ENCODE measurements around the gene EXT2.

Gene EXT2

DNA sequence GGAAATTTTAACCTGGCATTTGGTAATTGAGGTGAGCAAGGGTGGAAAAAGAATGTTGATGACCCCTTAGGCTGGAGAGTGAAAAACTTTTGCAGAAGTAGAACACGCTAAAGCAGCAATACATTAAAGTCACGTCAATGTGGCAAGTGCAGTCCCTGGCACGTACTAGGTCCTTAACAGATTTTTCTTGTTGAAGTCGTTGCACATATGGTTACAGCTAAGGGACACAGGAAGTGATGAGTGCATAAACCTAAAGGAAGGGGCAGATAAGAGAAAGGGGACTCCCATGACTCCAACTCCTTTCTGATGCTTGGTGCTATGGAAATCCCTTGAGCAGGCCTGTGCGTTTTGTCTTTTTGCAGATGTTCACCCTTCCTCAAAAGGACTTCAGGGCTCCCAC is 28.2 kb upstream of the EXT2 start:
- peaks cover 4% of the 10 kb centered on the region for H3K4me1 ChIP-seq (ENCODE audit: control insufficient read depth, insufficient read depth, low read length)
- peaks cover 17% of the 10 kb centered on the region for H3K27me3 ChIP-seq (ENCODE audit: control insufficient read depth, insufficient read depth, low read length)
- no peaks in the 10 kb centered on the region for H3K9me3 ChIP-seq (ENCODE audit: control insufficient read depth, insufficient read depth, low read length)
- H3K9ac ChIP-seq (ENCODE audit: low read depth, low read length), result no peak overlapping the region
- H3K36me3 ChIP-seq (ENCODE audit: control insufficient read depth, insufficient read depth, low read length), result no peaks in the 10 kb centered on the region
- no peak overlapping the region for H3K4me3 ChIP-seq (ENCODE audit: low read depth, low read length)

DNA sequence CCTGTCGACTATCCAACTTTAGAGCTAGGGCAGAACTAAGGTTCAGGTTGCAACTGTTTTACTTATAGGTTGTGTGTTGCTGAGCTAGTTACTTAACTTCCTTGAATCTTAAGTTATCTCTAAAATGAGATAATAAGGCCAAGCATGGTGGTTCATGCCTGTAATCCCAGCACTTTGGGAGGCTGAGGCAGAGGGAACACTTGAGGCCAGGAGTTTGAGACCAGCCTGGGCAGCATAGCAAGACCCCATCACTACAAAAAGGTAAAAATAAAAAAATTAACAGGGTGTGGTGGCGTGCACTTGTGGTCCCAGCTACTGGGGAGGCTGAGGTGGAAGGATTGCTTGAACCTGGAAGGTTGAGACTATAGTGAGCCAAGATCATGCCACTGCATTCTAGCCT is 27.3 kb upstream of the EXT2 start:
- peaks cover 4% of the 10 kb centered on the region for H3K4me1 ChIP-seq (ENCODE audit: control insufficient read depth, insufficient read depth, low read length)
- peaks cover 17% of the 10 kb centered on the region for H3K27me3 ChIP-seq (ENCODE audit: control insufficient read depth, insufficient read depth, low read length)
- no peak overlapping the region for H3K9ac ChIP-seq (ENCODE audit: low read depth, low read length)
- no peak overlapping the region for H3K4me3 ChIP-seq (ENCODE audit: low read depth, low read length)
- H3K9me3 ChIP-seq (ENCODE audit: control insufficient read depth, insufficient read depth, low read length), result no peaks in the 10 kb centered on the region
- H3K36me3 ChIP-seq (ENCODE audit: control insufficient read depth, insufficient read depth, low read length), result no peaks in the 10 kb centered on the region

DNA sequence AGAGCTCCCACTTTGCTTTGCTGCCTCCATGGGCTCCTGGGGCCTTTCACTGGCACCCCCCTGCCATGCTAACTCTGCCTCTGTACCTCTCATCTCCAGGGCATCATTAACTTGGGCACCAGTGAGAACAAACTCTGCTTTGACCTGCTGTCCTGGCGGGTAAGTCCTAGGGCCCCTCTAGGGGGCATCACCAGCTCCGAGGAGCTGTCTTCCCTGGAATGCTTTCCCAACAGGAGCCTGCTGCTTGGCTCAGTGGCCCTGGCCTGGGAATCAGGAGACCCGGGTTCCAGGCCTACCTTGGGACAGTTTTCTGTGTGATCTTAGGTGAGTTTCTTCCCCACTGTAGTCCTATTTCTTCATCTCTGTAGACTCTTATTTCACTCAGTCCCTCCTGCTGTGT is 24.3 kb upstream of the EXT2 start:
- no peaks in the 10 kb centered on the region for H3K4me1 ChIP-seq (ENCODE audit: control insufficient read depth, insufficient read depth, low read length)

DNA sequence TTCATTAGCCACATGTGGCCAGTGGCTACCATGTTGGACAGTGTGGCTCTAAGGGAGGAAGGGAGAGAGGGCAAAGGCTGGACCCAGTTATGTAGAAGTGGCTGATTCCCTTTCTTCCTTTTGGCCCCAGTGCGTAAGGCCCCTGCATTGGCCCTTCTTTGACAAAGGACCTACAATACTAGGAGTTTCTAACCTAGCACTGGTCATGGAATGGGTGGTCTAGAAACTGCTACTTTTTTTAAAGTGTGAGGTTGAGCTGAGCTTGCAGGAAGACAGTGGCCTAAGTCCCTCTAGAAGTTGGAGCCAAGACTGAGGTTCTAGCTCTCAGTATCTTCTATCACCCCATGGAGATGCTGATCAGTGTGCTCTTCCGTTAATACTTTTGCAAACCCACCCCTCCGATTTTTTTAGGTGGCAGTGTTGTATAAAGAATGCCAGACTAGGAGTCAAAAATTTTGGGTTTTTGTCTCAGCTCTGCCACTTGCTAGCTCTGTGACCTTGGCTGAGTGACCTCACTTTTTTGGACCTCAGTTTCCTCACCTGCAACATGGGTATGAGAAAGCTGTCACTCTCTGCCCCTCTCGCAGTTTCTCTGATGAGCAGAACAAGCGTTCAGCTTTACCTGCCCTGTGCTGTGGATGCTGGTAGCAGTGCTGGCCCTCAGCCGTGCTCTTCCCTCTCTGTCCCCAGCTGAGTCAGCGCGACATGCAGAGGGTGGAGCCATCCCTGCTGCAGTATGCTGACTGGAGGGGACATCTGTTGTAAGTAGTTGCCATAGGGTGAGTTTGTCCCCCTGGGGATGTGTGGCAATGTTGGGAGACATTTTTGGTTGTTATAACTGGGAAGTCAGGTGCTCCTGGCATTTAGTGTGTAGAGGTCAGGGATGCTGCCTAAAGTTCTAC is 22.5 kb upstream of the EXT2 start:
- Histone ChIP-seq H3K9me3 (ENCODE audit: control insufficient read depth, insufficient read depth, low read length) (no peaks in the 10 kb centered on the region), H3K36me3 (ENCODE audit: control insufficient read depth, insufficient read depth, low read length) (no peaks in the 10 kb centered on the region), H3K9ac (ENCODE audit: low read depth, low read length) (no peak overlapping the region), H3K4me3 (ENCODE audit: low read depth, low read length) (no peak overlapping the region), H3K4me1 (ENCODE audit: control insufficient read depth, insufficient read depth, low read length) (no peaks in the 10 kb centered on the region), H3K27me3 (ENCODE audit: control insufficient read depth, insufficient read depth, low read length) (peaks cover 2% of the 10 kb centered on the region)

More for the DNA sequence above, 24.3 kb upstream of the EXT2 start:
- H3K27me3 ChIP-seq (ENCODE audit: control insufficient read depth, insufficient read depth, low read length), result peaks cover 17% of the 10 kb centered on the region
- no peak overlapping the region for H3K9ac ChIP-seq (ENCODE audit: low read depth, low read length)
- H3K36me3 ChIP-seq (ENCODE audit: control insufficient read depth, insufficient read depth, low read length), result no peaks in the 10 kb centered on the region
- no peaks in the 10 kb centered on the region for H3K9me3 ChIP-seq (ENCODE audit: control insufficient read depth, insufficient read depth, low read length)
- H3K4me3 ChIP-seq (ENCODE audit: low read depth, low read length), result no peak overlapping the region

DNA sequence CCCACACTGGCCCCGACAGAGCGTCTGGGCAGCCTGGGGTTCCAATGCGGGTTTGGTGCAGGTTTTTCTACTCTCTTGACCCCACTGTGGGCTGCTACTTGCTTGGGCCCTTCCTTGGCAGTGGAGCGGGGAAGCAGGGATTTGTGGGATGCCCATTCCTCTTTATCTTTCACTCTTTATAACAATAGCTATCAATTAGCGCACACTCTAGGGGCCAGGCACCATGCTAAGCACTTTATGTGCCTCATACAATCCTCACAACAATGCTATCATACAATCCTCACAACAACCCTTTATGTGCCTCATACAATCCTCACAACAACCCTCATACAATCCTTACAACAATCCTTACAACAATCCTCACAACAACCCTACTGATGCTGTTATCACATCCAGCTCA is 16.7 kb upstream of the EXT2 start:
- H3K9ac ChIP-seq (ENCODE audit: low read depth, low read length), result no peak overlapping the region
- no peaks in the 10 kb centered on the region for H3K27me3 ChIP-seq (ENCODE audit: control insufficient read depth, insufficient read depth, low read length)
- no peaks in the 10 kb centered on the region for H3K9me3 ChIP-seq (ENCODE audit: control insufficient read depth, insufficient read depth, low read length)
- no peaks in the 10 kb centered on the region for H3K4me1 ChIP-seq (ENCODE audit: control insufficient read depth, insufficient read depth, low read length)
- H3K36me3 ChIP-seq (ENCODE audit: control insufficient read depth, insufficient read depth, low read length), result peaks cover 3% of the 10 kb centered on the region
- no peak overlapping the region for H3K4me3 ChIP-seq (ENCODE audit: low read depth, low read length)

DNA sequence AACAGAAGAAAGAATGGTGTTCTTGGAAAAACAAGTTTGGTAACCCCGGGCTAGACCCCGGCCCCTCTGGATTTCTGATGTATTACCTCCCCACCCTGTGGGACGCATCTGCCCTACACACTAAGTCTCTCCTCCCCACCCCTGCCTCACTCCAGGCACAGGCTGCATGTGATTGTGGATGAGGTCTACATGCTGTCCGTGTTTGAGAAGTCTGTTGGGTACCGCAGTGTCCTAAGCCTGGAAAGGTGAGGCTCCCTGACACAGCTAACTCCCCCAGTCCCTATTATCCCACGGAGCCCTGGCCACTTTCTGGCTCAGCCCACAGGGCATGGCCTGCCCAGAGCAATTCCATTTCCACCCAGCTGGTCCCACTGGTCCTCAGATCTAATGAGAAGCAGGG is 16.1 kb upstream of the EXT2 start:
- peaks cover 3% of the 10 kb centered on the region for H3K36me3 ChIP-seq (ENCODE audit: control insufficient read depth, insufficient read depth, low read length)
- H3K9ac ChIP-seq (ENCODE audit: low read depth, low read length), result no peak overlapping the region
- H3K4me3 ChIP-seq (ENCODE audit: low read depth, low read length), result no peak overlapping the region
- H3K27me3 ChIP-seq (ENCODE audit: control insufficient read depth, insufficient read depth, low read length), result no peaks in the 10 kb centered on the region
- H3K4me1 ChIP-seq (ENCODE audit: control insufficient read depth, insufficient read depth, low read length), result no peaks in the 10 kb centered on the region
- no peaks in the 10 kb centered on the region for H3K9me3 ChIP-seq (ENCODE audit: control insufficient read depth, insufficient read depth, low read length)

DNA sequence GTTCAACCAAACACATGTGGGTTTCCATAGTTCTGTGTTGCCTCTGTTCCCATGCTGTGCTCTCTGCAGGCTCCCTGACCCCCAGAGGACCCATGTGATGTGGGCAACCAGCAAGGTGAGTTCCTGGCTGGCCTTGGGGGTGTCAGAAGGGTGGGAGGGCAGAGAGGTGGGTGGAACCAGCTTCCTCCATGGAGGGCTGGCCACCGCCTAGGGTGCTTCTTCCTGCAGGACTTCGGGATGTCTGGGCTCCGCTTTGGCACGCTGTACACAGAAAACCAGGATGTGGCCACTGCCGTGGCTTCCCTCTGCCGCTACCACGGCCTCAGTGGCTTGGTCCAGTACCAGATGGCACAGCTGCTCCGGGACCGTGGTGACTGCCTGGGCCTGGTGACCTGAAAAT is 14.5 kb upstream of the EXT2 start:
- H3K4me3 ChIP-seq (ENCODE audit: low read depth, low read length), result no peak overlapping the region
- no peak overlapping the region for H3K9ac ChIP-seq (ENCODE audit: low read depth, low read length)
- H3K27me3 ChIP-seq (ENCODE audit: control insufficient read depth, insufficient read depth, low read length), result no peaks in the 10 kb centered on the region
- peaks cover 3% of the 10 kb centered on the region for H3K36me3 ChIP-seq (ENCODE audit: control insufficient read depth, insufficient read depth, low read length)
- no peaks in the 10 kb centered on the region for H3K4me1 ChIP-seq (ENCODE audit: control insufficient read depth, insufficient read depth, low read length)
- no peaks in the 10 kb centered on the region for H3K9me3 ChIP-seq (ENCODE audit: control insufficient read depth, insufficient read depth, low read length)

DNA sequence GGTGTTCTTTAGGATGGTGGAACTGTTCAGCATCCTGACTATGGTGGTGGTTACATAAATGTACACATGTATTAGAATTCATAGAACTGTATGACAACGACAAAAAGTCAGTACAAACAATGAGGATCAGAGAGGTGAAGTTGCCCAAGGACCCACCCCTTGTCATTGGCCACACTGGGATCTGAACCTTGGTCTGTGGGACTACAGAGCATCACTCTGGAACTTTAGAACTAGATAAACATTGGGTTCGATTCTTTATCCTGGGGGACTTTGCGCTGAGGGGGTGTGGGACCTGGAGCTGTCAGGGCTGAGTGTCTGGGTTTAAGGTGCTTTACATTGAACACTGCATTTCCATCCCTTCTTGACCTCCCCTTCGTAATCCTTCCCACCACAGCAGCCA is 12.8 kb upstream of the EXT2 start:
- Histone ChIP-seq H3K4me3 (ENCODE audit: low read depth, low read length) (no peak overlapping the region), H3K4me1 (ENCODE audit: control insufficient read depth, insufficient read depth, low read length) (no peaks in the 10 kb centered on the region), H3K9me3 (ENCODE audit: control insufficient read depth, insufficient read depth, low read length) (no peaks in the 10 kb centered on the region), H3K9ac (ENCODE audit: low read depth, low read length) (no peak overlapping the region), H3K27me3 (ENCODE audit: control insufficient read depth, insufficient read depth, low read length) (no peaks in the 10 kb centered on the region), H3K36me3 (ENCODE audit: control insufficient read depth, insufficient read depth, low read length) (peaks cover 3% of the 10 kb centered on the region)

DNA sequence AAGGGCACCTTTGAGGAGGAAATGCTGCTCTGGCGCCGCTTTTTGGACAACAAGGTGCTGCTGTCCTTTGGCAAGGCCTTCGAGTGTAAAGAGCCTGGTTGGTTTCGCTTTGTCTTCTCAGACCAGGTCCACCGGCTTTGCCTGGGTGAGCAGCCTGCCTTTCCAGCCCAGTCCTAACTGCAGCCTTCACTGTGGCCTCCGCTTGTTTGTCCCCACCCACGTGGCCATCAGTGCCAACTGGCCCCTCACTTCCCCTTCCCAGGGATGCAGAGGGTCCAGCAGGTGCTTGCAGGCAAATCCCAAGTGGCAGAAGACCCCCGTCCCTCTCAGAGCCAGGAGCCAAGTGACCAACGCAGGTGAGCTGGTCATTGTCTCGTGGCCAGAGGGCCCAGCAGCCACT is 12.0 kb upstream of the EXT2 start:
- Histone ChIP-seq H3K36me3 (ENCODE audit: control insufficient read depth, insufficient read depth, low read length) (peaks cover 3% of the 10 kb centered on the region), H3K9ac (ENCODE audit: low read depth, low read length) (no peak overlapping the region), H3K4me1 (ENCODE audit: control insufficient read depth, insufficient read depth, low read length) (no peaks in the 10 kb centered on the region), H3K4me3 (ENCODE audit: low read depth, low read length) (no peak overlapping the region), H3K27me3 (ENCODE audit: control insufficient read depth, insufficient read depth, low read length) (no peaks in the 10 kb centered on the region), H3K9me3 (ENCODE audit: control insufficient read depth, insufficient read depth, low read length) (no peaks in the 10 kb centered on the region)

DNA sequence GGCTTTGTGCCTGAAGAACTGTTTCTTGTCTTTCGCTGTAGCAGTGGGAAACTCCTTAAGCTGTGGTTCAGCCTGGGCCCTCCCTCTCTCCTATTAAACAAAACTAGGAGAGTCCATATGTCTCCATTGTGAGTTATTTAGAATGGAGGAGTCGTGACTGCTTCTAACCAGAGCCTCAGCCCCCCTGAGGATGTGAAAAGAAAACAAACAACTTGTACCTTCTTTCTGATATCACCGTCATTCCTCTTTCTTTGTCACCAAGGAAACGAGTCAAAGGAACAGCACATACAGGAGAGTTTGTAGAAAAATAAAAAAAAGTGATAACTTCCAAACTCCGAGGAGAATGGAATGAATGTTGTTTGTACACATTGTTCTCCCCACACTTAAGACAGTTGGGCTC is 11.6 kb upstream of the EXT2 start:
- H3K4me3 ChIP-seq (ENCODE audit: low read depth, low read length), result no peak overlapping the region
- H3K4me1 ChIP-seq (ENCODE audit: control insufficient read depth, insufficient read depth, low read length), result no peaks in the 10 kb centered on the region
- H3K9me3 ChIP-seq (ENCODE audit: control insufficient read depth, insufficient read depth, low read length), result no peaks in the 10 kb centered on the region
- H3K36me3 ChIP-seq (ENCODE audit: control insufficient read depth, insufficient read depth, low read length), result peaks cover 3% of the 10 kb centered on the region
- no peak overlapping the region for H3K9ac ChIP-seq (ENCODE audit: low read depth, low read length)
- no peaks in the 10 kb centered on the region for H3K27me3 ChIP-seq (ENCODE audit: control insufficient read depth, insufficient read depth, low read length)

DNA sequence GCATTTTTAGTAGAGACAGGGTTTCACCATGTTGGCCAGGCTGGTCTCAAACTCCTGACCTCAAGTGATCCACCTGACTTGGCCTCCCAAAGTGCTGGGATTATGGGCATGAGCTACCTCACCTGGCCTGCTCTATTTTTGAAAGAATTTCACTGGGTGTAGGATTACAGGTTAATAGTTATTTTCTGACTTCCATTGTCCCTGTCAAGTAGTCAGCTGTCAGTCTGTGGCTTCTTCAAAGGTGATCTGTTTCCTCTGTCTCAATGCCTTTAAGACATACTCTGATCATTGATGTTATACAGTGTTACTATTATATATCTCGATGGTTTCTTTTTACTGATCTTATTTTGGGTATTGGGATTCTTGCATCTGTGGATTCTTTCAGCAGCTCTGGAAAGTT is 10.1 kb upstream of the EXT2 start:
- Histone ChIP-seq H3K36me3 (ENCODE audit: control insufficient read depth, insufficient read depth, low read length) (peaks cover 3% of the 10 kb centered on the region), H3K4me1 (ENCODE audit: control insufficient read depth, insufficient read depth, low read length) (no peaks in the 10 kb centered on the region), H3K4me3 (ENCODE audit: low read depth, low read length) (no peak overlapping the region), H3K9ac (ENCODE audit: low read depth, low read length) (no peak overlapping the region), H3K9me3 (ENCODE audit: control insufficient read depth, insufficient read depth, low read length) (no peaks in the 10 kb centered on the region), H3K27me3 (ENCODE audit: control insufficient read depth, insufficient read depth, low read length) (no peaks in the 10 kb centered on the region)

DNA sequence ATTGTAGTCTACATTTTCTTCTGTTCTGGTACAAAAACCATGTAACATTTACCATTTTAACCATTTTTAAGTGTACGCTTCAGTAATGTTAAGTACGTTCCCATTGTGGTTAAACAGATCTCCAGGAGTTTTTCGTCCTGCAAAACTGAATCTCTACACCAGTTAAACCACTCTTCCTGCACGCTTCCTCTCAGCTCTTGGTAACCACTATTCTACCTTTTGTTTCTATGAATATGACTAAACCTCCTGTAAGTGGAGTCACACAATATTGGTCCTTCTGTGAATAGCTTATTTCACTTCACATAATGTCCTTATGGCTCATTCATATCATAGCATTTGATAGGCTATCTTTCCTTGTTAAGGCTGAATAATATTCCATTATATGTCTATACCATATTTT is 7.1 kb upstream of the EXT2 start:
- no peak overlapping the region for H3K9ac ChIP-seq (ENCODE audit: low read depth, low read length)
- H3K4me1 ChIP-seq (ENCODE audit: control insufficient read depth, insufficient read depth, low read length), result no peaks in the 10 kb centered on the region
- H3K36me3 ChIP-seq (ENCODE audit: control insufficient read depth, insufficient read depth, low read length), result no peaks in the 10 kb centered on the region
- H3K27me3 ChIP-seq (ENCODE audit: control insufficient read depth, insufficient read depth, low read length), result no peaks in the 10 kb centered on the region
- H3K9me3 ChIP-seq (ENCODE audit: control insufficient read depth, insufficient read depth, low read length), result no peaks in the 10 kb centered on the region
- no peak overlapping the region for H3K4me3 ChIP-seq (ENCODE audit: low read depth, low read length)
